PC-9 (cell line): ENCODE results near the gene NCLN. TPM values are rescaled to one million over a fixed set of nuclear protein-coding genes. Genes with fewer than 3 reads are reported as not detected.

Experiments
- BruUV-seq: library from RNA; stranded (reverse); fragments of 400-500 nt; replicated peaks from 2 replicates; lab custom pipeline; 2021; lab: Mats Ljungman, UMichigan
- CTCF ChIA-PET: fragments of 300-600 bp; sonication (Branson Sonifier 250); formaldehyde crosslinking; loops from one replicate; lab custom pipeline; 2022; ENCODE audit warnings: antibody characterized with exemption; lab: Charles Lee
- POLR2A ChIA-PET: fragments of 300-600 bp; sonication (Branson Sonifier 250); formaldehyde crosslinking; loops from one replicate; lab custom pipeline; 2022; ENCODE audit warnings: antibody characterized with exemption; ENCODE audit not compliant: unreplicated experiment; lab: Charles Lee
- DNase-seq, 2 experiments: peaks; one replicate each; pipeline versions ENCODE4 v3.0.0 to v3.0.0-alpha.2; 2015 to 2022; ENCODE audit warnings: mixed read lengths in 1 of 2
- H2AFZ ChIP-seq: fragments of 200-600 bp; sonication (generic); 2 replicates; pipeline ENCODE4 v1.8.1; 2017; ENCODE audit warnings: antibody characterized with exemption
- H3F3A ChIP-seq: fragments of 200-600 bp; sonication (generic); 2 replicates; pipeline ENCODE4 v1.8.1; 2017; ENCODE audit warnings: antibody characterized with exemption, mild to moderate bottlenecking, low read depth; ENCODE audit not compliant: insufficient read depth
- H3K27ac ChIP-seq: fragments of 200-600 bp; sonication (generic); 2 replicates; pipeline ENCODE4 v1.6.1; 2016; ENCODE audit warnings: mixed run types
- H3K27me3 ChIP-seq: fragments of 200-600 bp; sonication (generic); 2 replicates; pipeline ENCODE4 v1.6.1; 2016; ENCODE audit warnings: low read depth, mixed run types; ENCODE audit not compliant: insufficient read depth
- H3K36me3 ChIP-seq: fragments of 200-600 bp; sonication (generic); 2 replicates; pipeline ENCODE4 v1.6.1; 2016; ENCODE audit warnings: low read depth, mixed run types
- H3K4me1 ChIP-seq: fragments of 200-600 bp; sonication (generic); replicated peaks from 2 replicates; pipeline ENCODE4 v1.6.1; 2016; ENCODE audit warnings: mixed run types; ENCODE audit not compliant: insufficient read depth
- H3K4me2 ChIP-seq: fragments of 200-600 bp; sonication (generic); 2 replicates; pipeline ENCODE4 v1.6.1; 2017; ENCODE audit warnings: mixed run types
- H3K4me3 ChIP-seq: fragments of 200-600 bp; sonication (generic); 2 replicates; pipeline ENCODE4 v1.6.1; 2016; ENCODE audit warnings: mixed run types
- H3K79me2 ChIP-seq: fragments of 200-600 bp; sonication (generic); 2 replicates; pipeline ENCODE4 v1.6.1; 2017; ENCODE audit warnings: low read depth, mixed run types
- H3K9me2 ChIP-seq: fragments of 200-600 bp; sonication (generic); 2 replicates; pipeline ENCODE4 v1.8.1; 2017; ENCODE audit warnings: mild to moderate bottlenecking; ENCODE audit not compliant: insufficient read depth
- H3K9me3 ChIP-seq: fragments of 200-600 bp; sonication (generic); 2 replicates; pipeline ENCODE4 v1.8.1; 2016; ENCODE audit warnings: low read depth; ENCODE audit not compliant: insufficient read depth
- H4K20me1 ChIP-seq: fragments of 200-600 bp; sonication (generic); 2 replicates; pipeline ENCODE4 v1.8.1; 2017; ENCODE audit not compliant: insufficient read depth
- EZH2 ChIP-seq: fragments of 200-600 bp; sonication (generic); IDR thresholded peaks from 2 replicates; pipeline ENCODE4 v1.8.0; 2017; ENCODE audit warnings: antibody characterized with exemption, low read depth
- intact Hi-C: fragments of 100-400 bp; cut with micrococcal nuclease; formaldehyde crosslinking; loops from one replicate; pipeline ENCODE4 v1.10.0; 2022; ENCODE audit not compliant: unreplicated experiment
- total RNA-seq: library from RNA; stranded (reverse); gene quantifications from 2 replicates; pipeline ENCODE4 v1.2.3, GENCODE V29; 2021
- TF ChIP-seq, protein P1 (sequence below): fragments of 200-600 bp; sonication (generic); conservative IDR thresholded peaks from 2 replicates; pipeline ENCODE4 v1.6.1; 2017; ENCODE audit warnings: mixed run types, antibody characterized with exemption, mild to moderate bottlenecking, moderate library complexity

NCLN gene
- total RNA-seq, 1 experiment from 2014 or later = 61.4 TPM

DNA sequence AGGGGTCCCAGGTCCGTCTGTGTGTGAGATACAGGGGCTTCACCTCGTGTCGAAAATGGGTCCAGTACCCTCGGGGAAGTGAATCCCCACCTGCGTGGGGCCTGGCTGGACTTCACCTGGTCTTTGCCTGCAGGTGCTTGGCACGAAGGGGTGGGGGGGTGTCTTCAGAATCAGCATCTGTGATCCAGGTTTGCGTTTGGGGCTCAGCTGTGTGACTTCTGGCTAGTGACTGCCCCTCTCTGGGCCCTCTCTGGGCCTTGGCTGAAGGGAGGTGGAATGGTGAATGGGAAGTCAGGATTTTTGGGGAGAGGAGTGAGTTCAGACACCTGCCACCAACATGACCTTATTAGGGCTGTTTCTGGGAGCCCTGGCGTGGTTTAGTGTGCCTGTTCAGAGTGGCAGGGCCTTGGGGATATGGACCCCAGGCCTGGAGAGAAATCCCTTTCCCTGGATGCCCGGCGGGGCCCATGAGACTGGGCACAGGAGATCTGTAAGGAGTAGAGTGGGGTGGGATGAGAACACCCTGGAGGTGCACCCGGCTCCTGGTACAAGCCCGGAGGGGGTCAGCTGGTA is 41.4 kb downstream of the NCLN start:
- Histone ChIP-seq H3K4me1 (no peaks in the 10 kb centered on the region), H3K4me3 (no peak overlapping the region), H3K27me3 (0 out of 2 replicates have a peak, but pooled peaks cover 8% of the 10 kb centered on the region), H3F3A (no peaks in the 10 kb centered on the region), H3K79me2 (no peaks in the 10 kb centered on the region), H3K9me2 (no peaks in the 10 kb centered on the region), H3K27ac (no peak overlapping the region), H3K4me2 (no peak overlapping the region), H2AFZ (no peak overlapping the region), H3K9me3 (no peaks in the 10 kb centered on the region), H4K20me1 (no peaks in the 10 kb centered on the region), H3K36me3 (no peaks in the 10 kb centered on the region)
- intact Hi-C loops = no loop called here
- BruUV-seq = no TSS peak
- ChIA-PET POLR2A (no interaction called here), CTCF (no interaction called here)
- DNase-seq = no peak
- TF ChIP-seq, protein P1, sequence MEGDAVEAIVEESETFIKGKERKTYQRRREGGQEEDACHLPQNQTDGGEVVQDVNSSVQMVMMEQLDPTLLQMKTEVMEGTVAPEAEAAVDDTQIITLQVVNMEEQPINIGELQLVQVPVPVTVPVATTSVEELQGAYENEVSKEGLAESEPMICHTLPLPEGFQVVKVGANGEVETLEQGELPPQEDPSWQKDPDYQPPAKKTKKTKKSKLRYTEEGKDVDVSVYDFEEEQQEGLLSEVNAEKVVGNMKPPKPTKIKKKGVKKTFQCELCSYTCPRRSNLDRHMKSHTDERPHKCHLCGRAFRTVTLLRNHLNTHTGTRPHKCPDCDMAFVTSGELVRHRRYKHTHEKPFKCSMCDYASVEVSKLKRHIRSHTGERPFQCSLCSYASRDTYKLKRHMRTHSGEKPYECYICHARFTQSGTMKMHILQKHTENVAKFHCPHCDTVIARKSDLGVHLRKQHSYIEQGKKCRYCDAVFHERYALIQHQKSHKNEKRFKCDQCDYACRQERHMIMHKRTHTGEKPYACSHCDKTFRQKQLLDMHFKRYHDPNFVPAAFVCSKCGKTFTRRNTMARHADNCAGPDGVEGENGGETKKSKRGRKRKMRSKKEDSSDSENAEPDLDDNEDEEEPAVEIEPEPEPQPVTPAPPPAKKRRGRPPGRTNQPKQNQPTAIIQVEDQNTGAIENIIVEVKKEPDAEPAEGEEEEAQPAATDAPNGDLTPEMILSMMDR = no peak
- no peak for TF ChIP-seq EZH2

DNA sequence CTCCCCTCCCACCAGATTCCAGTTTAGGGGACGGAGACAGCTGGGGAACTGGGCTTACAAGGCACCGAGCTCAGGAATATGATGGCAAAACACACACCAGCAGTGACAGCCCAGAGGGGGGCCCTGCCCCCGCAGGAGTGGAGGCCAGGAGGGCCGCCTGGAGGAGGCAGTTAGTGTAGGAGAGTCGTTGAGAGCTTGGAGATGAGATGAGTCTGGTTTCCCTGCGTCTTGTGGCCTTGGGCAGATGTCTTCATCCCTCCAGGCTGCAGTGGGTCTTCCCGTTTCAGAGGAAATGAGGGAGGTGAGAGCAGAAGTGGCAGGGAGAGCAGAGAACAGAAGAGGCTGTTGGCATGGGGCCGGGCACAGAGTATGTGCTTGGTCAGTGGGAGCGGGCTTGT is 43.6 kb downstream of the NCLN start:
- TF ChIP-seq EZH2 = no peak
- TF ChIP-seq, protein P1 = no peak

DNA sequence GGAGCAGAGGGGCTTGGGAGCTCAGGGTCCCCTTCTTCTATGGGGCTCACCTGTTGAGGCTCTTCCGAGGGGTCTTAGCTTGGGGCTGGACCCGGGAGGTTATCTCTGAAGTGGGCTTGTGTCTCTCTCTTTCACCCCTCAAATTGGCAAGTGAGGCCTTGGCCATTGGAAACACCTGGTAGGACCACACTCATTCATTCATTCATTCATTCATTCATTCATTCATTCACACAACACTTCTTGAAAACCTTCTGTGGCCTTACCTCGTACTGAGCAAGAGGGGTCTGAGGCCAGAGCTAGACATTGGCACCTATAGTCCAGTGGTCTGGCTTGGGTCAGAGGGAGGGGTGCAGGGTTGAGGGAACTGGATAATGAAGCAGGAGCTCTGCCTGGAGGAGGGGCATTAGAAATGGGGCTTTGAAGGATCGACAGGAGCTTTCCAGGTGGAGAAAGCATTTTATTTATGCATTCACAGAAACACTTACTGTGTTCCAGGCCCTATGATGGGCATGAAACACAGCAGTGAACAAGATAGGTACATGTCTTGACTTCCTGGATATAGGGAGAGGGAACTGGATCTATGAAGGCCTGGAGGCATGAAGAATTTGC is 44.3 kb downstream of the NCLN start:
- CTCF ChIA-PET = no interaction called here
- H3K27me3 ChIP-seq = 0 out of 2 replicates have a peak, but pooled peaks cover 8% of the 10 kb centered on the region

More for the DNA sequence above, 43.6 kb downstream of the NCLN start:
- no peak overlapping the region for H2AFZ ChIP-seq
- no peaks in the 10 kb centered on the region for H4K20me1 ChIP-seq
- H3K4me1 ChIP-seq = no peaks in the 10 kb centered on the region
- 0 out of 2 replicates have a peak, but pooled peaks cover 8% of the 10 kb centered on the region for H3K27me3 ChIP-seq
- H3K36me3 ChIP-seq = no peaks in the 10 kb centered on the region
- H3K9me3 ChIP-seq = no peaks in the 10 kb centered on the region
- no peak overlapping the region for H3K4me3 ChIP-seq
- no peak for DNase-seq
- no TSS peak for BruUV-seq
- no peak overlapping the region for H3K4me2 ChIP-seq
- POLR2A ChIA-PET = no interaction called here
- no peaks in the 10 kb centered on the region for H3K79me2 ChIP-seq
- H3K9me2 ChIP-seq = no peaks in the 10 kb centered on the region
- no peaks in the 10 kb centered on the region for H3F3A ChIP-seq
- H3K27ac ChIP-seq = no peak overlapping the region
- CTCF ChIA-PET = no interaction called here
- intact Hi-C loops = no loop called here

More for the DNA sequence above, 44.3 kb downstream of the NCLN start:
- DNase-seq = no peak
- H4K20me1 ChIP-seq = no peaks in the 10 kb centered on the region
- H3K79me2 ChIP-seq = no peaks in the 10 kb centered on the region
- H3K4me3 ChIP-seq = no peak overlapping the region
- no peak overlapping the region for H3K27ac ChIP-seq
- H3K9me2 ChIP-seq = no peaks in the 10 kb centered on the region
- no peak overlapping the region for H3K4me2 ChIP-seq
- H3F3A ChIP-seq = no peaks in the 10 kb centered on the region
- H3K36me3 ChIP-seq = no peaks in the 10 kb centered on the region
- no peaks in the 10 kb centered on the region for H3K4me1 ChIP-seq
- H2AFZ ChIP-seq = no peak overlapping the region
- H3K9me3 ChIP-seq = no peaks in the 10 kb centered on the region
- BruUV-seq = no TSS peak
- TF ChIP-seq EZH2 = no peak
- TF ChIP-seq, protein P1 = no peak
- intact Hi-C loops = no loop called here
- POLR2A ChIA-PET = no interaction called here
